Measurements from ENCODE around the gene NEBL.

DNA sequence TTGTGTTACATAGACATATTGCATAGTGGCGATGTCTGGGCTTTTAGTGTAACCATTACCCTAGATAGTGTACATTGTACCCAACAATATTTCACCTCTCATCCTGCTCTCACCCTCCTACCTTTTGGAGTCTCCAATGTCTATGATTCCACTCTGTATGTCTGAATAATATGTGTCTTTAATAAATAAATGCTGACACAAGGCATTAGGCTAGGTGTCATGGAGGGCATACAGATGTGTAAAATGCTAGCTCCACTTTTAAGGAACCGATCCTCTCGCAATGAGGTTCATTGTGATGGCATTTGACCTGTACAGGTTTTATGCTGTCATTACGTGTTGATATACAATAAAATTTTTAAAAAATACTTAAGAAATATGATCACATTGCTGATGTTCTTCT, 74.3 kb downstream of the NEBL start:
- TF ChIP-seq, protein P1, sequence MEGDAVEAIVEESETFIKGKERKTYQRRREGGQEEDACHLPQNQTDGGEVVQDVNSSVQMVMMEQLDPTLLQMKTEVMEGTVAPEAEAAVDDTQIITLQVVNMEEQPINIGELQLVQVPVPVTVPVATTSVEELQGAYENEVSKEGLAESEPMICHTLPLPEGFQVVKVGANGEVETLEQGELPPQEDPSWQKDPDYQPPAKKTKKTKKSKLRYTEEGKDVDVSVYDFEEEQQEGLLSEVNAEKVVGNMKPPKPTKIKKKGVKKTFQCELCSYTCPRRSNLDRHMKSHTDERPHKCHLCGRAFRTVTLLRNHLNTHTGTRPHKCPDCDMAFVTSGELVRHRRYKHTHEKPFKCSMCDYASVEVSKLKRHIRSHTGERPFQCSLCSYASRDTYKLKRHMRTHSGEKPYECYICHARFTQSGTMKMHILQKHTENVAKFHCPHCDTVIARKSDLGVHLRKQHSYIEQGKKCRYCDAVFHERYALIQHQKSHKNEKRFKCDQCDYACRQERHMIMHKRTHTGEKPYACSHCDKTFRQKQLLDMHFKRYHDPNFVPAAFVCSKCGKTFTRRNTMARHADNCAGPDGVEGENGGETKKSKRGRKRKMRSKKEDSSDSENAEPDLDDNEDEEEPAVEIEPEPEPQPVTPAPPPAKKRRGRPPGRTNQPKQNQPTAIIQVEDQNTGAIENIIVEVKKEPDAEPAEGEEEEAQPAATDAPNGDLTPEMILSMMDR (IDR thresholded peaks at IDR 0.05), result no peak
- no peak for TF ChIP-seq POLR2A (IDR thresholded peaks at IDR 0.05)
